22Rv1 (cell line): ENCODE results near the gene CHMP1A.

Experiments
- CTCF ChIP-seq: fragments of 450-650 bp; IDR thresholded peaks from 2 replicates; pipeline ENCODE4 v1.5.1; 2017; ENCODE audit warnings: mild to moderate bottlenecking
- ZFX ChIP-seq: fragments of 450-650 bp; IDR thresholded peaks from 2 replicates; pipeline ENCODE4 v1.6.1; 2017; ENCODE audit warnings: antibody characterized with exemption, borderline replicate concordance

GRCh38 chr16:89607453-89607852 is 50.1 kb downstream of the CHMP1A start:
- TF ChIP-seq CTCF (no peak), ZFX (no peak)
